ENCODE results near the gene RPS27A. TPM values are rescaled to one million over a fixed set of nuclear protein-coding genes. Genes with fewer than 3 reads are reported as not detected.
A peak's percentile ranks its signal among the peaks of the same experiment; 100 is the strongest.
"Not testable (repeated sequence)": the region's sequence is repeated elsewhere in the genome, so short reads cannot be mapped to it uniquely, and the experiment has no call there.

RPS27A gene
- total and polyA plus RNA-seq, 2 experiments from 2014 or later, result 608 to 1,542 TPM

- Histone ChIP-seq H3K4me3 (no peak overlapping the region), H3K4me1 (ENCODE audit: insufficient read depth) (no peaks in the 10 kb centered on the region), H3K9me2 (replicated peaks; ENCODE audit: insufficient read depth) (no peaks in the 10 kb centered on the region), H3K9me3 (ENCODE audit: low read depth) (no peaks in the 10 kb centered on the region), H3K27me3 (no peaks in the 10 kb centered on the region), H3K4me2 (no peak overlapping the region), H2AFZ (no peak overlapping the region), H3K36me3 (replicated peaks; ENCODE audit: insufficient read depth, low read depth) (no peaks in the 10 kb centered on the region), H3K79me2 (no peaks in the 10 kb centered on the region), H4K20me1 (ENCODE audit: insufficient read depth, poor library complexity, severe bottlenecking) (no peaks in the 10 kb centered on the region), H3K27ac (no peak overlapping the region)
- no peak for DNase-seq (ENCODE audit: low spot score)
- TF ChIP-seq, protein P1, sequence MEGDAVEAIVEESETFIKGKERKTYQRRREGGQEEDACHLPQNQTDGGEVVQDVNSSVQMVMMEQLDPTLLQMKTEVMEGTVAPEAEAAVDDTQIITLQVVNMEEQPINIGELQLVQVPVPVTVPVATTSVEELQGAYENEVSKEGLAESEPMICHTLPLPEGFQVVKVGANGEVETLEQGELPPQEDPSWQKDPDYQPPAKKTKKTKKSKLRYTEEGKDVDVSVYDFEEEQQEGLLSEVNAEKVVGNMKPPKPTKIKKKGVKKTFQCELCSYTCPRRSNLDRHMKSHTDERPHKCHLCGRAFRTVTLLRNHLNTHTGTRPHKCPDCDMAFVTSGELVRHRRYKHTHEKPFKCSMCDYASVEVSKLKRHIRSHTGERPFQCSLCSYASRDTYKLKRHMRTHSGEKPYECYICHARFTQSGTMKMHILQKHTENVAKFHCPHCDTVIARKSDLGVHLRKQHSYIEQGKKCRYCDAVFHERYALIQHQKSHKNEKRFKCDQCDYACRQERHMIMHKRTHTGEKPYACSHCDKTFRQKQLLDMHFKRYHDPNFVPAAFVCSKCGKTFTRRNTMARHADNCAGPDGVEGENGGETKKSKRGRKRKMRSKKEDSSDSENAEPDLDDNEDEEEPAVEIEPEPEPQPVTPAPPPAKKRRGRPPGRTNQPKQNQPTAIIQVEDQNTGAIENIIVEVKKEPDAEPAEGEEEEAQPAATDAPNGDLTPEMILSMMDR (IDR thresholded peaks at IDR 0.05; ENCODE audit: poor library complexity), result no peak
- no peak for TF ChIP-seq EZH2 (IDR thresholded peaks at IDR 0.05; ENCODE audit: borderline replicate concordance)
- 96% methylated on average over 5 of the region's 5 CpGs for WGBS (ENCODE audit: low lambda C conversion rate, missing lambda C conversion rate)
Observed at GRCh38 chr2:55245411-55245810, 12.9 kb downstream of the RPS27A start.

DNA sequence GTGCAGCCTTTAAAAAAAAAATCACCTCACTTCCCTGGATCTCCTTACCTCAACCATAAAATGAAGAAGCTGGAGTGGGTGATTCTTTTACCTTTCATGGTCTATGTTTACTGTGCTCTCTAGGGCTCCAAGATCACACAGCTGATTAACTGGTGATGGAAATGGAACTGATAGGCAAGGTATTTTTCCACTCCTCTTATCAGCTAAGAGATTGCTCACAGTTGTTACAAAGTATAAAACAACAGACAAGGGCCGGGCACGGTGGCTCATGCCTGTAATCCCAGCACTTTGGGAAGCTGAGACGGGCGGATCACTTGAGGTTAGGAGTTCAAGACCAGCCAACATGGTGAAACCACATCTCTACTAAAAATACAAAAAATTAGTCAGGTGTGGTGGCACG lies 14.5 kb downstream of the RPS27A start:
- Histone ChIP-seq H4K20me1 (ENCODE audit: insufficient read depth, poor library complexity, severe bottlenecking) (no peaks in the 10 kb centered on the region), H3K27ac (peak overlapping the region; percentile 59), H3K27me3 (no peaks in the 10 kb centered on the region), H3K9me3 (ENCODE audit: low read depth) (no peaks in the 10 kb centered on the region), H3K36me3 (replicated peaks; ENCODE audit: insufficient read depth, low read depth) (no peaks in the 10 kb centered on the region), H3K4me2 (no peak overlapping the region), H2AFZ (no peak overlapping the region), H3K9me2 (replicated peaks; ENCODE audit: insufficient read depth) (no peaks in the 10 kb centered on the region), H3K4me3 (no peak overlapping the region), H3K4me1 (ENCODE audit: insufficient read depth) (no peaks in the 10 kb centered on the region), H3K79me2 (no peaks in the 10 kb centered on the region)
- WGBS (ENCODE audit: low lambda C conversion rate, missing lambda C conversion rate), result 49% methylated on average over 5 of the region's 5 CpGs
- peak; percentile 34 for DNase-seq (ENCODE audit: low spot score)
- TF ChIP-seq EZH2 (IDR thresholded peaks at IDR 0.05; ENCODE audit: borderline replicate concordance) (no peak), EZH2phosphoT487 (IDR thresholded peaks at IDR 0.05; ENCODE audit: low read depth, severe bottlenecking, unreplicated experiment) (no peak)
- TF ChIP-seq, protein P1 (IDR thresholded peaks at IDR 0.05; ENCODE audit: poor library complexity), result no peak

DNA sequence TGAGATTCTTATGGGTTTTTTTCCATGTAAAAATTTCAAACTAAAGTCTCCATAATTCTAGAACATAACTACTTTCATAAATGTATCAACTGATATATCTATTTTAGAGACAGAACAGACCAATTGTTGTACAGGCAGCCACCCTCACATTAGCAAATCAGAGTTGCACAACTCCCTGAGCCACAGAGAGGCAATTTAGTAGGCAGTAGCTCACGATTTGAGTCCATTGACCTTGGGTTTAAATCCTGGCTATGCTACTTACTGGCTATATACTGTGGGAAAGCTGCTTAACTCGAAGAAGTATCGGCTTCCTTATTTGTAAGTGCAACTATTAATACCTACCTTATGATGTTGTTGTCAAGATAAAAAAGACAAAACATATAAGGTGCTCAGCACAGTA lies 20.3 kb downstream of the RPS27A start:
- H3K27ac ChIP-seq, result no peak overlapping the region
- H3K9me2 ChIP-seq (replicated peaks; ENCODE audit: insufficient read depth), result no peaks in the 10 kb centered on the region
- no peaks in the 10 kb centered on the region for H3K4me1 ChIP-seq (ENCODE audit: insufficient read depth)
- no peak overlapping the region for H3K4me3 ChIP-seq
- H3K4me2 ChIP-seq, result no peak overlapping the region
- H3K36me3 ChIP-seq (replicated peaks; ENCODE audit: insufficient read depth, low read depth), result no peaks in the 10 kb centered on the region
- H3K9me3 ChIP-seq (ENCODE audit: low read depth), result no peaks in the 10 kb centered on the region
- no peak overlapping the region for H2AFZ ChIP-seq
- no peaks in the 10 kb centered on the region for H4K20me1 ChIP-seq (ENCODE audit: insufficient read depth, poor library complexity, severe bottlenecking)
- 93% methylated on average over 3 of the region's 3 CpGs for WGBS (ENCODE audit: low lambda C conversion rate, missing lambda C conversion rate)
- no peaks in the 10 kb centered on the region for H3K79me2 ChIP-seq
- TF ChIP-seq EZH2phosphoT487 (IDR thresholded peaks at IDR 0.05; ENCODE audit: low read depth, severe bottlenecking, unreplicated experiment), result no peak
- no peak for TF ChIP-seq EZH2 (IDR thresholded peaks at IDR 0.05; ENCODE audit: borderline replicate concordance)
- TF ChIP-seq, protein P1 (IDR thresholded peaks at IDR 0.05; ENCODE audit: poor library complexity), result no peak
- no peaks in the 10 kb centered on the region for H3K27me3 ChIP-seq
- no peak for DNase-seq (ENCODE audit: low spot score)

DNA sequence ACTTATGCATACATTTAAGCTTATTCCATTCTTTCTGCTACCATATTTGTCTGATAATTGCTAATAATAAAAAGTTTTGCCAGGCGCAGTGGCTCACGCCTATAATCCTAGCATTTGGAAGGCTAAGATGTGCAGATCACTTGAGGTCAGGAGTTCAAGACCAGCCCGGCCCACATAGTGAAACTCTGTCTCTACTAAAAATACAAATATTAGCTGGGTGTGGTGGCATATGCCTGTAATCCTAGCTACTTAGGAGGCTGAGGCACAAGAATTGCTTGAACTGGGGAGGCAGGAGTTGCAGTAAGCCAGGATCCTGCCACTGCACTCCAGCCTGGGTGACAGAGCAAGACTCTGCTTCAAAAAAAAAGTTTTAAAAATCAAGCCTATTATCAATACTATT lies 27.1 kb downstream of the RPS27A start:
- not testable (repeated sequence) for H3K79me2 ChIP-seq; H3K36me3 ChIP-seq (replicated peaks; ENCODE audit: insufficient read depth, low read depth); H3K27ac ChIP-seq; H3K27me3 ChIP-seq; H3K4me1 ChIP-seq (ENCODE audit: insufficient read depth); H3K9me3 ChIP-seq (ENCODE audit: low read depth); H3K4me3 ChIP-seq; H3K9me2 ChIP-seq (replicated peaks; ENCODE audit: insufficient read depth); H2AFZ ChIP-seq; H4K20me1 ChIP-seq (ENCODE audit: insufficient read depth, poor library complexity, severe bottlenecking); DNase-seq (ENCODE audit: low spot score); H3K4me2 ChIP-seq
- 91% methylated on average over 3 of the region's 3 CpGs for WGBS (ENCODE audit: low lambda C conversion rate, missing lambda C conversion rate)
